Measurements from ENCODE around the gene C1orf87.
"Not testable (repeated sequence)": the region's sequence is repeated elsewhere in the genome, so short reads cannot be mapped to it uniquely, and the experiment has no call there.

The C1orf87 gene

GRCh38 chr1:59992040-59992820 is 81.3 kb downstream of the C1orf87 start:
- DNase-seq, result no peak

DNA sequence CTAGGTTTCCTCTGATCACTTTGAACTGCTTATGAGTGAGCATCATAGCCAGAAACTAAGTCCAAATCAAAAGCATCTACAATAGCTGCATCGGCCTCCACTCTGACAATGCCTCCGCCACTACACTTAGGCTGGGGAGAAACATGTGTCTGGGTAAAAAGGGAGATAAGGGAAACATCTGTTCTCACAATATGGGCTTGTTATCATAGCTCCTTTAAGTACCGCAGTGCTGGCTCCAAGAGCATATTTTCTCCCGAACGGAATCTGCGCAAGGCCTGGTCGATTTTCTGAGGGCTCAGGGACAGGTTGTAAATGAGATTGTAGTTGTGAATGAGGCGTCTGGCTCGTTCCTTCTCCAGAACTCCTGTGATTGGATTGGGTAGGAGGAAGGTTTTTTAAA is 83.1 kb downstream of the C1orf87 start:
- DNase-seq, result peak; percentile 83

- no peak for DNase-seq
Measured at GRCh38 chr1:59986516-59987310, 86.9 kb downstream of the C1orf87 start.

- DNase-seq, result no peak
Measured at GRCh38 chr1:59985911-59986515, 87.6 kb downstream of the C1orf87 start.

- no peak for DNase-seq
Measured at GRCh38 chr1:59979666-59980065, 93.9 kb downstream of the C1orf87 start.

- DNase-seq, result no peak
Measured at GRCh38 chr1:59978511-59978910, 95.1 kb downstream of the C1orf87 start.

GRCh38 chr1:59978026-59978425 is 95.5 kb downstream of the C1orf87 start:
- DNase-seq, result no peak

DNA sequence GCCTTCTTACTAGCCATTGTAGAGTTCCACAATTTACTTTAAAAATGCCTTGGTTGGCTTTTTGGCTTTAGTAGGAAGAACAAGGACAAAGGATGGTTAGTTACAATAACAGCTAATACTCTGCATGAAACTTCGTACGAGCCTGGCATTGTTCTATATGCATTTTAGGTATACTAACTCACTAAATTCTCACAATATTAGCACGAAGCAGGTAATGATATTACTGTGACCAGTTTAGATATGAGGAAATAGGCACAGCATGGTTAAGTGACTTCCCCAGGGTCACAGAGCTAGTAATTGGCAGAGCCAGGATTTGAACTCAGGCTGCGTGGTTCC is 96.5 kb downstream of the C1orf87 start:
- DNase-seq, result no peak

DNA sequence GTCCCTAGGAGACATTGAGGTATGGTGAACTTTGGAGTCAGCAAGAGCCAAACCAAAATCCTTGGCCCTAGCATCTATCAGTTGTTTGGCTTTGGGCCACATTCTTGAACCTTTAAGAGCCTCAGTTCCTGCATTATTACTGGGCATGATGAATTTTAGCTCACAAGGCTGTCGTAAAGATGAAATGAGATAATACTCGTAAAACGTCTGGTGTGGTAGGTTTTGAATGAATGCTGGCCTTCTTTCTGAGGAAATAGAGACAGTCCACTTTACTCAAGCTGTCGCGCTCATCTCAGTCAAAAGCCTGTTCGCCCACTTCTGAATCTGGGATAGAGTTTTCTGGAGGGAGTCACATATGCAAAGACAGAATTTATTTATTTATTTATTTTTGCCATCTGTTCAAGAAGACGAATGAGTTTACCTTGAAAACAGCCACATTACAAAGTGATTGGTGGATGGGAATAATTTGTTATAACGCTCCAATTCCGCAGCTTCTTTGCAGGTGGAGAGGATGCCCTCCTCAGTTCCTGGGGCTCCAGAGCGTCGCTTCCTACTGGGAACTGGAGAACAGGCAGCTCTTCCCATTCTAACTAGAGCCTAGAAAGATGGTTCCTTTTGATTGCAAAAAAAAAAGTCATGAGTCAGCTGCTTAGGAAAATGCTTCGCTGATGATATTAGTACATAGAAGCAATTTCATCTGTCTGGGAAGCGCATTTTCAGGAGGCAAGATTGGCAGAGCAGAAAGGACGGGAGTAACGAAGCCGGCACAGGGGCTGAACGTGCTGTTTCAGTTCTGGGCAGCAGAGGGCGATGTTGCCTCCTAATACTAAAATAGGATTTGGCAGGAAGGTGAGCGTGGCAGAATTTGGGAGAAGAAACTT is 97.1 kb downstream of the C1orf87 start:
- DNase-seq, result no peak

DNA sequence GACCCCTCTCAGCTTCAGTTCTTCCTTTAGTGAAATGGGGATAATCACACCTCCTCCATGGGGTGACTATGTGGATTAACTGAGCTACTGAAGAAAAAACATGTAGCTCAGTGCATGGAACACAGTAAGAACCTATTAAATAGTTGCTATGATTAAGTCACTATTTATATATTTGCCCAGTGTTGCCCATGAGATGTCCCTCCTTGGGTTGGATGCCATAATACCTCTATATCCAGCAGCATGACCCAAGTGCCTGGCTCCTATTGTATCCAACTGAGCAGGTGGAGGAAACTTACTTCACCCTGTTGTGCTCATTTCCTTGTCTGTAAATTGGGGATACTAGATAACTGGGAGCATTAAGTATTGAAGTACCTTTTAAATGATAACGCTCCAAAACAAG is 99.9 kb downstream of the C1orf87 start:
- no peak for DNase-seq

GRCh38 chr1:59972216-59972927 is 101.2 kb downstream of the C1orf87 start:
- peak; percentile 78 for DNase-seq

GRCh38 chr1:59971464-59971911 is 102.1 kb downstream of the C1orf87 start:
- no peak for DNase-seq

- DNase-seq, result not testable (repeated sequence)
Measured at GRCh38 chr1:59969542-59970175, 103.9 kb downstream of the C1orf87 start.

GRCh38 chr1:59968746-59969145 is 104.8 kb downstream of the C1orf87 start:
- not testable (repeated sequence) for DNase-seq

DNA sequence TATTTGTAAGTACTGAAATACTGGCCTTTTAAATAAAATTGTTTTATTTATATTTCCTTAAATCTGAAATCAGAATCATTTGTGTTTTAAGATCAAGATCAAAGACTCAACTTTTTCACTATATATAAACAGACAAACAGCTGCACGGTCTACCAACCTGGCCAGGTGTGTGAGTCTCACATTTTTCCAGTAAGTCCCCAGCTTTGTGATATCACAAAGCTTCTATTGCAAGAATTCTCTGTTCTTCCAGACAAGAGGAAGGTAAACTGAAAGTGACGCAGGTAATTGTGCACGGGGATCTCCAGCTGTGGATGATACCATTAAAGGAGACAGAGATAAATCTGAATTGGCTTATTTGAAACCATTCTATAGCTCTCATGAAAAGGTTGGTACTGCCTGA is 105.8 kb downstream of the C1orf87 start:
- DNase-seq, result no peak

DNA sequence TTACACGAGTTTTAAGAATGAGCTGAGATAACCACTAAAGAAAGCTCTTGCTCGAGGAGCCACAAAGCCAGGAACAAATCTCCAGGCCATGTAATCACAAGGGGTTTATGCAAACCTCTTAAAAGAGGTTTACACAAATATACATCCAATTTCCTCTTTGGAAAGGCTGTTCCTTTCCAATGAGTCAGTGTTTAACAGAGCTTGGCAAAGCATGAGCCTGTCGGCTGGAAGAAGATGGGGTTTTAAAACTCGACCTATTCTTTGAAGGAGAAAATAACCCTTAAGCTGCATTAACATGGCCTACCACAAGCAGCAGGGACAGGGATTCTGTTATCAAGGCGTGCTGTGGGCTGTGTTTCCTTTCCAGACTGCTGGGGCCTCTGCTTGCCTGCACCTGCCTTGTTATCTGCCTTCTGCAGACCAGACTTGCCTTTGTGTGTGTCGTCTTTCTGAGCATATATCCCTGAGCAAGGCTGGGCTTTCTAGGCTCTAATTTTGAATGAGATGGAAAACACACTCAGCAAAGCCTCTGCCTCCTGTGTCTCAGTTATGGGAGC is 106.4 kb downstream of the C1orf87 start:
- no peak for DNase-seq

DNA sequence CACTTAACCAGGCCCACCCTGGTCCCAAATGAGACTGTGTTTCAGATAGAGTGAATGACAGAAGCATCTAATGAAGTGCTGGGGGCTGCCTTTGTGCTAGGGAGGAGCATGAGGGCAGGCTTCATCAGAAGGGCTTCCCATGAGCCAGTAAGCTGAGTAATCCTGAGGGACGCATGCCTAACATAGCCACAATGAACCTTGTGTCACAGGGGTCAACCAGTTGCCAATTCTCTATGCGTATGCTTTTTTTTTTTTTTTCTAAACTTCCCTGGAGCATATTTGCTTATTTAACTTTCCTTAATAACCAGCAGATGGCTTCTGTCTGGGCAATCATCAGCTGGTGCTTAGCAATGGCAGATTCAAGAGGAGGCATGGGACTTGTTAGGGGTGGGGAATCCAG is 121.5 kb downstream of the C1orf87 start:
- no peak for DNase-seq

DNA sequence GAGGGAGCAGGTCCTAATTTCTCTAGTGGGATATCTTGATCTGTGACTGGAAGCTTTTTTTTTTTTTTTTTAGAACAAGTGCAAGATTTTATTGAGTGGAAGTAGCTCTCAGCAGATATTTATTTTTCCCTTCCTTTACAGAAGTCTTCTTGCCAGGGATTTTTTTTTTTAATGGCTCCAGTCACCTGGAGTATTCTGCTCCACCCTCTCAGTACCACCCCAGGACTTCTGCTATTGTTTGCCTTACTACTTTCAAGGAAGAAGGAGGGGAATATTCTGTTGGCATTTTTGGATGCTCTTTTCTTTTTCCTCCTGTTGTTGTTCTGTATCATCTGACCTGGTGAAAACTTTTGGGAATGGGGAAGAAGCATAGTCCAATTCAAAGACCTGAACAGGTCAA is 123.9 kb downstream of the C1orf87 start:
- DNase-seq, result no peak

DNA sequence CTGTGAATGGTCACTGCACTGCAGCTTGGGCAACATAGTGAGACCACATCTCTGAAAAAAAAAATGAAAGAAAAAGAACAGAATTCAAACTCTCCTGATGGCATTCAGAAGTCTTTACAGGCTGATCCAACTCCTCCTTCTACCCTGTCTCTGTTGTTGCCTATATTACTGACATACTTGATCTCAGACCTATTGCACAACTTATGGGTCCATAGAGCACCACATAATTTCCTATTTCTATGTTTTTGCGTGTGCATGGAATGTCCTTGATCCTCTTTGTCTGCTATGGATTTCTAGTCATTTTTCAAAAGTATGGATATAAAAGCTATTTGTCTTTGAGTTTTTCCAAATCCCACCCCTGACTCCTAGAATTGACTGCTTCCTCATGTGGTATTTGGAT is 124.6 kb downstream of the C1orf87 start:
- no peak for DNase-seq

DNA sequence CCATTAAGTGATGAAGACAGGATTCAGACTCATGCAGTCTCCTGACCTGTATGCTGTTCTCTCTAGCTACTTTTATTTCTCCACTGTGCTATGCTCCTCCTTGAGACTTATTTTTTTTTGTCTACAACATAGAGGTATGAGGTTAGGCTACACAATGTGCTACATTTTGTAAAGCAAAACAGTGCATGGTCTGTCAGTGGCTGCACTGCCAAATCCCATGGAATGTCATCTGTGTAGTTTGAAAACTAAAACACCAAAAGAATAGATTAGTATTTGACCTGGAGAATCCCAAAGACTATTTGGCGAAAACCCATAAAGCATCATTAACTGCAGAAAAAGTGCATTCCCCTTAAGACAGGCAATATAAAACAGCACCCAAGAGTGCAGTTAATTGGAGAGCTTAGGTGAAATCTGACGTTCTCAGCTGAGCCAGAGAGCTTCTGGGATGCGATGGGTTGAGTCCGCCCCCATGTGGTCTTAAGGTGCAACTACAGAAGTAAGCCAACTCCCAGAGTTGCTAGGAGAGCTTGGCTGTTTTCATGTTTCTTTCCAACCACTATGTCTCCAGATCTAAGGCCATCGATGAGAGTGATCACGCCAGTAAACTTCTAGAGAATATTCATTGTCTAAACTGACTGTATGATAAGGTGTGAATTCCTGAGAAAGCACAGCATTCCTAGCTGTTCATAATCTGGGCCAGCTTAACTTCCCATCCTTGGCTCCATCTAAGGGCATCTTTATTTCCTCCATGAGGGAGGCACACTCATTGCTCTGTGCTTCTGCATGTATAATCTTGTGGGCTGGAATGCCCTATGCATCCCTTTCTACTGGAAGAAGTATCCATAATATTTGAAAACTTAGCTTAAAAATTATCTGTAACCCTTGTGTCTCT is 126.3 kb downstream of the C1orf87 start:
- no peak for DNase-seq
